Kidney glomerular epithelial cell (primary cell): ENCODE data around the gene RBM47.
A peak's percentile ranks its signal among the peaks of the same experiment; 100 is the strongest.
"Not testable (repeated sequence)": the region's sequence is repeated elsewhere in the genome, so short reads cannot be mapped to it uniquely, and the experiment has no call there.

Experiments used
- DNase-seq: peaks from one replicate; lab custom pipeline; 2025; lab: John Stamatoyannopoulos, UW

The RBM47 gene

GRCh38 chr4:40526741-40527140, 102.9 kb downstream of the RBM47 start:
- DNase-seq: no peak

- DNase-seq: peak; percentile 75
Measured at GRCh38 chr4:40525752-40526598, 103.7 kb downstream of the RBM47 start.

- no peak for DNase-seq
Measured at GRCh38 chr4:40524366-40525041, 105.2 kb downstream of the RBM47 start.

- no peak for DNase-seq
Measured at GRCh38 chr4:40523581-40523980, 106.1 kb downstream of the RBM47 start.

- DNase-seq: no peak
Measured at GRCh38 chr4:40521957-40522356, 107.7 kb downstream of the RBM47 start.

- no peak for DNase-seq
Measured at GRCh38 chr4:40520533-40520932, 109.1 kb downstream of the RBM47 start.

- DNase-seq: not testable (repeated sequence)
Measured at GRCh38 chr4:40517081-40517480, 112.6 kb downstream of the RBM47 start.

- DNase-seq: no peak
Measured at GRCh38 chr4:40516651-40517050, 113.0 kb downstream of the RBM47 start.

- DNase-seq: peak; percentile 76
Measured at GRCh38 chr4:40515398-40516293, 114.0 kb downstream of the RBM47 start.

GRCh38 chr4:40515037-40515397, 114.6 kb downstream of the RBM47 start:
- peak; percentile 68 for DNase-seq

GRCh38 chr4:40514497-40514951, 115.1 kb downstream of the RBM47 start:
- peak; percentile 67 for DNase-seq

- DNase-seq: no peak
Measured at GRCh38 chr4:40511036-40511614, 118.5 kb downstream of the RBM47 start.

GRCh38 chr4:40507977-40508376, 121.7 kb downstream of the RBM47 start:
- no peak for DNase-seq

GRCh38 chr4:40506492-40506891, 123.2 kb downstream of the RBM47 start:
- DNase-seq: no peak

GRCh38 chr4:40506066-40506465, 123.6 kb downstream of the RBM47 start:
- DNase-seq: no peak

GRCh38 chr4:40502934-40503333, 126.7 kb downstream of the RBM47 start:
- no peak for DNase-seq

- no peak for DNase-seq
Measured at GRCh38 chr4:40502220-40502619, 127.4 kb downstream of the RBM47 start.

- DNase-seq: no peak
Measured at GRCh38 chr4:40500781-40501180, 128.9 kb downstream of the RBM47 start.

GRCh38 chr4:40493160-40493559, 136.5 kb downstream of the RBM47 start:
- DNase-seq: no peak

GRCh38 chr4:40492691-40493090, 137.0 kb downstream of the RBM47 start:
- no peak for DNase-seq

- DNase-seq: no peak
Measured at GRCh38 chr4:40490481-40490880, 139.2 kb downstream of the RBM47 start.

- DNase-seq: no peak
Measured at GRCh38 chr4:40489961-40490360, 139.7 kb downstream of the RBM47 start.
